AG04450 (cell line): Measurements from ENCODE around the gene CPNE5. TPM values are rescaled to one million over a fixed set of nuclear protein-coding genes. Genes with fewer than 3 reads are reported as not detected.
A peak's percentile ranks its signal among the peaks of the same experiment; 100 is the strongest.

Source experiments
- CTCF ChIA-PET: fragments of 300-600, 350-600 bp; formaldehyde crosslinking; extraction: SDS; loops from one replicate; lab custom pipeline; 2022; ENCODE audit warnings: antibody characterized with exemption, inconsistent platforms; lab: Charles Lee
- POLR2A ChIA-PET: fragments of 350-600 bp; formaldehyde crosslinking; extraction: SDS; loops from one replicate; lab custom pipeline; 2021; ENCODE audit warnings: antibody characterized with exemption, inconsistent platforms; lab: Yijun Ruan, JAX
- DNase-seq: peaks from one replicate; pipeline ENCODE4 v3.0.0-alpha.2; 2011; ENCODE audit warnings: low read depth, low spot score
- H3K27ac ChIP-seq: one replicate; pipeline ENCODE4 v1.5.1; 2012; ENCODE audit warnings: low read depth, low read length, control low read depth
- H3K27me3 ChIP-seq: one replicate; pipeline ENCODE4 v1.6.0; 2012; ENCODE audit warnings: low read length; ENCODE audit not compliant: control insufficient read depth, insufficient read depth
- H3K4me3 ChIP-seq: 2 replicates; pipeline ENCODE4 v1.5.1; 2011; ENCODE audit warnings: mild to moderate bottlenecking, low read depth, low read length, control low read depth
- H3K9me3 ChIP-seq: 2 replicates; pipeline ENCODE4 v1.5.1; 2012; ENCODE audit warnings: low read length; ENCODE audit not compliant: control insufficient read depth, insufficient read depth
- polyA plus RNA-seq: library from polyadenylated mRNA; depleted of rRNA; stranded (reverse); fragments of >200 nt; gene quantifications from 2 replicates; pipeline ENCODE4 v1.2.3, GENCODE V29; 2011
- TF ChIP-seq, protein P1 (sequence below): IDR thresholded peaks from 2 replicates; pipeline ENCODE4 v1.5.1; 2011; ENCODE audit warnings: low read depth, low read length, control low read depth, inconsistent platforms

The CPNE5 gene
- polyA plus RNA-seq, 1 experiment, result 0.10 TPM

- no peak for DNase-seq
- H3K9me3 ChIP-seq, result peaks cover 8% of the 10 kb centered on the region
- peak overlapping the region; percentile 31 for H3K27ac ChIP-seq
- ChIA-PET POLR2A (no interaction called here), CTCF (interaction anchor here (0.6 to 6.2 kb wide), 6 partner anchors 36 to 143 kb away, joined by 4 to 57 read pairs (median 6); no protein-coding TSS in a partner anchor)
- H3K27me3 ChIP-seq, result no peaks in the 10 kb centered on the region
- TF ChIP-seq, protein P1, sequence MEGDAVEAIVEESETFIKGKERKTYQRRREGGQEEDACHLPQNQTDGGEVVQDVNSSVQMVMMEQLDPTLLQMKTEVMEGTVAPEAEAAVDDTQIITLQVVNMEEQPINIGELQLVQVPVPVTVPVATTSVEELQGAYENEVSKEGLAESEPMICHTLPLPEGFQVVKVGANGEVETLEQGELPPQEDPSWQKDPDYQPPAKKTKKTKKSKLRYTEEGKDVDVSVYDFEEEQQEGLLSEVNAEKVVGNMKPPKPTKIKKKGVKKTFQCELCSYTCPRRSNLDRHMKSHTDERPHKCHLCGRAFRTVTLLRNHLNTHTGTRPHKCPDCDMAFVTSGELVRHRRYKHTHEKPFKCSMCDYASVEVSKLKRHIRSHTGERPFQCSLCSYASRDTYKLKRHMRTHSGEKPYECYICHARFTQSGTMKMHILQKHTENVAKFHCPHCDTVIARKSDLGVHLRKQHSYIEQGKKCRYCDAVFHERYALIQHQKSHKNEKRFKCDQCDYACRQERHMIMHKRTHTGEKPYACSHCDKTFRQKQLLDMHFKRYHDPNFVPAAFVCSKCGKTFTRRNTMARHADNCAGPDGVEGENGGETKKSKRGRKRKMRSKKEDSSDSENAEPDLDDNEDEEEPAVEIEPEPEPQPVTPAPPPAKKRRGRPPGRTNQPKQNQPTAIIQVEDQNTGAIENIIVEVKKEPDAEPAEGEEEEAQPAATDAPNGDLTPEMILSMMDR, result no peak
- H3K4me3 ChIP-seq, result no peak overlapping the region
Observed at GRCh38 chr6:36848658-36849441, 9.6 kb upstream of the CPNE5 start.

GRCh38 chr6:36847991-36848390, 8.7 kb upstream of the CPNE5 start:
- Histone ChIP-seq H3K4me3 (no peak overlapping the region), H3K27me3 (no peaks in the 10 kb centered on the region), H3K27ac (no peak overlapping the region), H3K9me3 (peaks cover 8% of the 10 kb centered on the region)
- CTCF ChIA-PET, result interaction anchor here (0.9 to 6.2 kb wide), 3 partner anchors 79 to 88 kb away, joined by 3 to 57 read pairs (median 7); no protein-coding TSS in a partner anchor
- TF ChIP-seq, protein P1, result no peak
- no peak for DNase-seq
- POLR2A ChIA-PET, result no interaction called here

GRCh38 chr6:36847152-36847551, 7.9 kb upstream of the CPNE5 start:
- ChIA-PET CTCF (interaction anchor here (1.0 to 2.3 kb wide), 3 partner anchors 78 to 232 kb away, joined by 4 to 7 read pairs (median 5); no protein-coding TSS in a partner anchor), POLR2A (no interaction called here)
- no peak for DNase-seq
- Histone ChIP-seq H3K27ac (no peak overlapping the region), H3K4me3 (no peak overlapping the region), H3K9me3 (peaks cover 8% of the 10 kb centered on the region), H3K27me3 (no peaks in the 10 kb centered on the region)
- TF ChIP-seq, protein P1, result no peak

GRCh38 chr6:36845233-36845632, 6.0 kb upstream of the CPNE5 start:
- no peak overlapping the region for H3K4me3 ChIP-seq
- TF ChIP-seq, protein P1, result no peak
- H3K27me3 ChIP-seq, result no peaks in the 10 kb centered on the region
- CTCF ChIA-PET, result no interaction called here
- POLR2A ChIA-PET, result no interaction called here
- H3K9me3 ChIP-seq, result peaks cover under 1% of the 10 kb centered on the region
- H3K27ac ChIP-seq, result no peak overlapping the region
- DNase-seq, result no peak
